GM19351 (cell line): Measurements from ENCODE around the gene EPB41L5.

Experiments used
- ATAC-seq: cut with Tn5 transposase; IDR thresholded peaks from one replicate; pipeline ENCODE4 v1.9.1; 2021; ENCODE audit warnings: mild to moderate bottlenecking, moderate library complexity; ENCODE audit not compliant: unreplicated experiment

EPB41L5 gene

GRCh38 chr2:120224256-120224655 is 211.4 kb downstream of the EPB41L5 start:
- no peak for ATAC-seq

GRCh38 chr2:120224735-120225548 is 212.1 kb downstream of the EPB41L5 start:
- ATAC-seq: no peak

GRCh38 chr2:120225549-120226065 is 212.7 kb downstream of the EPB41L5 start:
- ATAC-seq: no peak

GRCh38 chr2:120226316-120226715 is 213.4 kb downstream of the EPB41L5 start:
- no peak for ATAC-seq

GRCh38 chr2:120227111-120227991 is 214.5 kb downstream of the EPB41L5 start:
- ATAC-seq: no peak

- no peak for ATAC-seq
Observed at GRCh38 chr2:120228503-120228902, 215.6 kb downstream of the EPB41L5 start.
